H1 (cell line): ENCODE results near the gene KRTAP12-2. TPM values are rescaled to one million over a fixed set of nuclear protein-coding genes. Genes with fewer than 3 reads are reported as not detected.

ENCODE experiments used
- CTCF ChIA-PET: fragments of 300-600 bp; sonication (Branson Sonifier 250); formaldehyde crosslinking; loops from one replicate; lab custom pipeline; 2021; ENCODE audit not compliant: partially characterized antibody; lab: Charles Lee
- POLR2A ChIA-PET: fragments of 300-600 bp; sonication (Branson Sonifier 250); formaldehyde crosslinking; loops from one replicate; lab custom pipeline; 2021; ENCODE audit warnings: inconsistent platforms; ENCODE audit not compliant: partially characterized antibody; lab: Charles Lee
- DNase-seq, 2 experiments: peaks; one replicate each; pipeline versions ENCODE4 v3.0.0 to v3.0.0-alpha.2; 2010 to 2022; ENCODE audit warnings: low spot score in 2 of 2, low read depth in 1 of 2, mixed read lengths in 1 of 2
- FAIRE-seq: peaks from 2 replicates; lab custom pipeline; 2011; peaks lifted over from hg19 to GRCh38; lab: Jason Lieb, UNC
- H2AFZ ChIP-seq: 2 replicates; pipeline ENCODE4 v1.8.1; 2012; ENCODE audit warnings: low read length, inconsistent platforms
- H2AK5ac ChIP-seq: 2 replicates; pipeline ENCODE4 v1.6.1; 2013; ENCODE audit warnings: low read depth, low read length
- H2BK120ac ChIP-seq: replicated peaks from 2 replicates; pipeline ENCODE3; 2013; ENCODE audit warnings: low read depth, low read length, inconsistent platforms
- H2BK12ac ChIP-seq: 2 replicates; pipeline ENCODE4 v1.6.1; 2013; ENCODE audit warnings: low read depth, low read length
- H2BK15ac ChIP-seq: 2 replicates; pipeline ENCODE4 v1.6.1; 2013; ENCODE audit warnings: low read length
- H2BK20ac ChIP-seq: 2 replicates; pipeline ENCODE4 v1.6.1; 2013; ENCODE audit warnings: low read length
- H2BK5ac ChIP-seq: 2 replicates; pipeline ENCODE4 v1.6.1; 2013; ENCODE audit warnings: low read depth, low read length
- H3K14ac ChIP-seq: 2 replicates; pipeline ENCODE4 v1.6.1; 2013; ENCODE audit warnings: inconsistent platforms; ENCODE audit not compliant: insufficient read length
- H3K18ac ChIP-seq: 2 replicates; pipeline ENCODE4 v1.6.1; 2013; ENCODE audit warnings: low read length; ENCODE audit errors: extremely low read depth
- H3K23ac ChIP-seq: 2 replicates; pipeline ENCODE4 v1.6.1; 2013; ENCODE audit warnings: inconsistent platforms; ENCODE audit not compliant: insufficient read length
- H3K23me2 ChIP-seq: 2 replicates; pipeline ENCODE4 v1.6.1; 2013; ENCODE audit warnings: low read depth, low read length
- H3K27ac ChIP-seq: 2 replicates; pipeline ENCODE4 v1.6.1; 2011; ENCODE audit warnings: low read depth, low read length, inconsistent platforms
- H3K27me3 ChIP-seq, 4 experiments: replicated peaks in 1 of 4; 1 replicate in 1 of 4; 2 replicates in 3 of 4; pipeline versions ENCODE4 v1.6.1 to v1.8.1; 2011 to 2013; ENCODE audit warnings: low read length in 3 of 4, mild to moderate bottlenecking in 3 of 4, inconsistent platforms in 2 of 4, mixed read lengths in 2 of 4, moderate library complexity in 1 of 4; ENCODE audit not compliant: control insufficient read depth in 3 of 4, insufficient read depth in 3 of 4; ENCODE audit errors: extremely low read depth in 1 of 4
- H3K36me3 ChIP-seq, 4 experiments: 2 replicates each; pipeline versions ENCODE4 v1.6.1 to v1.8.1; 2011 to 2013; ENCODE audit warnings: mild to moderate bottlenecking in 4 of 4, low read length in 3 of 4, moderate library complexity in 2 of 4, control low read depth in 1 of 4, inconsistent platforms in 1 of 4; ENCODE audit not compliant: insufficient read depth in 4 of 4, control insufficient read depth in 2 of 4
- H3K4ac ChIP-seq: replicated peaks from 2 replicates; pipeline ENCODE3; 2013; ENCODE audit warnings: low read length, low read depth, mixed read lengths, inconsistent platforms; ENCODE audit not compliant: insufficient read length
- H3K4me1 ChIP-seq, 4 experiments: replicated peaks in 1 of 4; 1 replicate in 1 of 4; 2 replicates in 3 of 4; pipeline versions ENCODE4 v1.6.1 to v1.8.1; 2011 to 2013; ENCODE audit warnings: low read length in 3 of 4, inconsistent platforms in 2 of 4, mixed read lengths in 1 of 4; ENCODE audit not compliant: insufficient read depth in 4 of 4, control insufficient read depth in 3 of 4
- H3K4me2 ChIP-seq, 2 experiments: 2 replicates each; pipeline versions ENCODE4 v1.6.1 to v1.8.1; 2011 to 2013; ENCODE audit warnings: low read depth in 2 of 2, low read length in 2 of 2, control low read depth in 1 of 2, inconsistent platforms in 1 of 2, mild to moderate bottlenecking in 1 of 2; ENCODE audit not compliant: insufficient read depth in 1 of 2
- H3K4me3 ChIP-seq, 4 experiments: fragments of 200-600, 300-600 bp in 1 of 4; sonication (generic), shearing (Covaris generic), sonication (Bioruptor Twin) in 1 of 4; 2 replicates each; pipeline versions ENCODE4 v1.5.1 to v1.8.1; 2011 to 2016; ENCODE audit warnings: low read length in 4 of 4, low read depth in 3 of 4, control low read depth in 2 of 4, inconsistent platforms in 2 of 4, mild to moderate bottlenecking in 2 of 4, mixed read lengths in 1 of 4, moderate library complexity in 1 of 4; ENCODE audit not compliant: insufficient read depth in 2 of 4; ENCODE audit errors: extremely low read depth in 1 of 4
- H3K56ac ChIP-seq: replicated peaks from 2 replicates; pipeline ENCODE3; 2013; ENCODE audit warnings: low read depth, mild to moderate bottlenecking, mixed read lengths, low read length, inconsistent platforms; ENCODE audit not compliant: insufficient read length
- H3K79me1 ChIP-seq: 2 replicates; pipeline ENCODE4 v1.6.1; 2013; ENCODE audit warnings: low read depth, low read length, control low read depth
- H3K79me2 ChIP-seq, 2 experiments: 2 replicates each; pipeline versions ENCODE4 v1.6.1 to v1.8.1; 2012 to 2013; ENCODE audit warnings: low read length in 2 of 2, mild to moderate bottlenecking in 2 of 2, inconsistent platforms in 1 of 2; ENCODE audit not compliant: insufficient read depth in 2 of 2, control insufficient read depth in 1 of 2
- H3K9ac ChIP-seq, 4 experiments: replicated peaks in 1 of 4; 1 replicate in 1 of 4; 2 replicates in 3 of 4; pipeline versions ENCODE4 v1.6.1 to v1.8.1; 2011 to 2013; ENCODE audit warnings: low read depth in 3 of 4, low read length in 3 of 4, control low read depth in 2 of 4, mild to moderate bottlenecking in 2 of 4, moderate library complexity in 2 of 4, inconsistent platforms in 1 of 4; ENCODE audit errors: extremely low read depth in 1 of 4
- H3K9me3 ChIP-seq, 2 experiments: 2 replicates each; pipeline versions ENCODE4 v1.6.1 to v1.8.1; 2012 to 2013; ENCODE audit warnings: mild to moderate bottlenecking in 2 of 2, moderate library complexity in 2 of 2, control low read depth in 1 of 2, inconsistent platforms in 1 of 2, low read depth in 1 of 2, low read length in 1 of 2, mixed read lengths in 1 of 2; ENCODE audit not compliant: insufficient read depth in 2 of 2
- H4K20me1 ChIP-seq, 2 experiments: replicated peaks in 1 of 2; 2 replicates each; pipeline versions ENCODE3 to v1.8.1; 2011 to 2013; ENCODE audit warnings: inconsistent platforms in 2 of 2, low read length in 2 of 2, mild to moderate bottlenecking in 1 of 2; ENCODE audit not compliant: insufficient read depth in 2 of 2, control insufficient read depth in 1 of 2
- H4K5ac ChIP-seq: 2 replicates; pipeline ENCODE4 v1.6.1; 2013; ENCODE audit warnings: low read length, low read depth, mixed read lengths, inconsistent platforms; ENCODE audit not compliant: insufficient read length
- H4K8ac ChIP-seq: 2 replicates; pipeline ENCODE4 v1.8.0; 2013; ENCODE audit warnings: mild to moderate bottlenecking, moderate library complexity, low read length, inconsistent platforms; ENCODE audit not compliant: insufficient read depth; ENCODE audit errors: extremely low read depth
- H4K91ac ChIP-seq: replicated peaks from 2 replicates; pipeline ENCODE3; 2013; ENCODE audit warnings: low read length, mixed read lengths, inconsistent platforms; ENCODE audit not compliant: insufficient read length
- ASH2L ChIP-seq: fragments of 200-600, 300-600 bp; sonication (generic); IDR thresholded peaks from one replicate; pipeline ENCODE4 v1.7.1; 2017; ENCODE audit warnings: low read length
- BRCA1 ChIP-seq: IDR thresholded peaks from 2 replicates; pipeline ENCODE4 v1.6.1; 2012; ENCODE audit warnings: low read depth, low read length, improper control_type of control experiment
- CBX5 ChIP-seq: fragments of 300-800, 300-1000 bp; sonication (generic); IDR thresholded peaks from 2 replicates; pipeline ENCODE4 v1.7.1; 2016; ENCODE audit warnings: antibody characterized with exemption, low read length, low read depth
- CREB1 ChIP-seq: IDR thresholded peaks from 2 replicates; pipeline ENCODE4 v1.6.1; 2012; ENCODE audit warnings: inconsistent platforms
- EGR1 ChIP-seq: IDR thresholded peaks from 2 replicates; pipeline ENCODE4 v1.6.1; 2011; ENCODE audit warnings: low read depth, low read length, borderline replicate concordance
- HDAC2 ChIP-seq, 2 experiments: fragments of 300-600 bp in 1 of 2; sonication (generic) in 1 of 2; IDR thresholded peaks; 2 replicates each; pipeline ENCODE4 v1.6.1; 2011 to 2012; ENCODE audit warnings: low read depth in 2 of 2, low read length in 2 of 2, mild to moderate bottlenecking in 2 of 2, moderate library complexity in 2 of 2, borderline replicate concordance in 1 of 2, inconsistent platforms in 1 of 2
- HDAC6 ChIP-seq: IDR thresholded peaks from one replicate; pipeline ENCODE4 v1.7.1; 2012; ENCODE audit warnings: low read depth, mild to moderate bottlenecking, inconsistent platforms, low read length, moderate library complexity
- KDM4A ChIP-seq: IDR thresholded peaks from one replicate; pipeline ENCODE4 v1.7.1; 2012; ENCODE audit warnings: low read depth, mild to moderate bottlenecking, moderate library complexity, low read length, inconsistent platforms; ENCODE audit not compliant: severe bottlenecking
- RBBP5 ChIP-seq: IDR thresholded peaks from 2 replicates; pipeline ENCODE4 v1.7.1; 2012; ENCODE audit warnings: low read depth, mild to moderate bottlenecking, inconsistent platforms, low read length, moderate library complexity, borderline replicate concordance
- SAP30 ChIP-seq: fragments of 300-600 bp; sonication (generic); IDR thresholded peaks from 2 replicates; pipeline ENCODE4 v1.7.1; 2012; ENCODE audit warnings: low read length, moderate library complexity, mild to moderate bottlenecking, inconsistent platforms; ENCODE audit not compliant: insufficient read depth, insufficient replicate concordance
- SIX5 ChIP-seq: IDR thresholded peaks from 2 replicates; pipeline ENCODE4 v1.6.1; 2011; ENCODE audit warnings: mild to moderate bottlenecking, low read depth, low read length
- SUZ12 ChIP-seq: fragments of 200-600 bp; sonication (generic); IDR thresholded peaks from 2 replicates; pipeline ENCODE4 v1.6.1; 2012; ENCODE audit warnings: mild to moderate bottlenecking, inconsistent platforms, low read length, moderate library complexity, mixed read lengths
- TEAD4 ChIP-seq: IDR thresholded peaks from 2 replicates; pipeline ENCODE4 v1.6.1; 2012; ENCODE audit warnings: low read depth, low read length, inconsistent platforms, mixed read lengths
- YY1 ChIP-seq: IDR thresholded peaks from 2 replicates; pipeline ENCODE4 v1.6.1; 2011; ENCODE audit warnings: low read depth, mild to moderate bottlenecking, low read length
- ZNF274 ChIP-seq: IDR thresholded peaks from 2 replicates; pipeline ENCODE4 v1.7.0; 2012; ENCODE audit warnings: low read length, borderline replicate concordance; ENCODE audit errors: extremely low read depth
- WGBS, 2 experiments: shearing (Covaris generic) in 1 of 2; methylation state at CpG; one replicate each; pipeline versions ENCODE4 v1.1.6 to v1.1.7; 2013 to 2015; ENCODE audit warnings: low lambda C conversion rate in 2 of 2, mixed read lengths in 2 of 2, inconsistent platforms in 1 of 2, low coverage in 1 of 2, missing lambda C conversion rate in 1 of 2; ENCODE audit not compliant: insufficient replicate concordance in 2 of 2, insufficient coverage in 1 of 2, insufficient read length in 1 of 2; ENCODE audit errors: extremely low coverage in 1 of 2, missing lambda C conversion rate in 1 of 2; 5-methylcytosine and 5-hydroxymethylcytosine counted together
- polyA plus RNA-seq, 7 experiments: library from polyadenylated mRNA; depleted of rRNA in 3 of 7; stranded (reverse) in 5 of 7; unstranded in 2 of 7; fragments of >200 nt in 5 of 7; fragments of 200-250 nt in 2 of 7; gene quantifications; 1 replicate in 5 of 7; 2 replicates in 1 of 7; 4 replicates in 1 of 7; pipeline versions ENCODE4 v1.2.1 to v1.2.3, GENCODE V29; 2011 to 2013; ENCODE audit warnings: missing spikeins in 2 of 7, mixed read lengths in 2 of 7
- total RNA-seq: library from RNA; stranded (reverse); fragmentation: NEBNext Ultra II Directional; extraction: Animal tissue kit (Norgen Biotek cat#: 25700); gene quantifications from 2 replicates; pipeline ENCODE4 v1.2.1, GENCODE V29; 2021

Gene KRTAP12-2
- total and polyA plus RNA-seq, 2 of the 8 experiments (the other 6 are each of a cell fraction or from before 2014, with no cell fraction given): 0.50 TPM; not detected in 1

- H3K36me3 ChIP-seq: no peaks in the 10 kb centered on the region
- H2BK5ac ChIP-seq: no peak overlapping the region
- H2AFZ ChIP-seq: no peak overlapping the region
- no peak overlapping the region for H2AK5ac ChIP-seq
- no peak overlapping the region for H3K9ac ChIP-seq
- FAIRE-seq (no peak), DNase-seq (no peak)
- no peak overlapping the region for H4K8ac ChIP-seq
- no peak overlapping the region for H2BK20ac ChIP-seq
- H2BK12ac ChIP-seq: no peak overlapping the region
- H3K4me1 ChIP-seq: peaks cover 3 to 14% (median 7%) of the 10 kb centered on the region in 4 experiments
- no peak overlapping the region for H3K18ac ChIP-seq
- H4K91ac ChIP-seq: no peak overlapping the region
- H3K23ac ChIP-seq: no peak overlapping the region
- H3K27ac ChIP-seq: no peak overlapping the region
- ChIA-PET POLR2A (interaction anchor here (1.2 to 1.5 kb wide), 2 partner anchors 9 to 15 kb away, joined by 3 to 5 read pairs; no protein-coding TSS in a partner anchor), CTCF (interaction anchor here (0.7 to 1.3 kb wide), 3 partner anchors 61 to 115 kb away, joined by 3 read pairs; no protein-coding TSS in a partner anchor)
- H3K14ac ChIP-seq: no peak overlapping the region
- H4K5ac ChIP-seq: no peak overlapping the region
- peaks cover 3% of the 10 kb centered on the region; the same call in 1 of the 2 replicates for H3K79me1 ChIP-seq
- H3K56ac ChIP-seq: no peak overlapping the region
- H3K23me2 ChIP-seq: no peaks in the 10 kb centered on the region
- H2BK15ac ChIP-seq: no peak overlapping the region
- H3K9me3 ChIP-seq: peaks cover 0 to 4% of the 10 kb centered on the region in 2 experiments; a peak in 1 of 4 replicates
- no peak overlapping the region for H3K4me3 ChIP-seq
- no peak overlapping the region for H3K4ac ChIP-seq
- no peaks in the 10 kb centered on the region for H3K27me3 ChIP-seq
- 98% methylated on average over 2 of the region's 2 CpGs; no CpG with 5 or more reads in 1 of the 2 experiments for WGBS, 2 experiments
- H4K20me1 ChIP-seq: no peaks in the 10 kb centered on the region
- H3K4me2 ChIP-seq: no peak overlapping the region
- no peaks in the 10 kb centered on the region for H3K79me2 ChIP-seq
- no peak overlapping the region for H2BK120ac ChIP-seq
- TF ChIP-seq TEAD4 (no peak), CREB1 (no peak), SAP30 (no peak), CBX5 (no peak), ASH2L (no peak), KDM4A (no peak), EGR1 (no peak), SIX5 (no peak), HDAC6 (no peak), SUZ12 (no peak), ZNF274 (no peak), BRCA1 (no peak), HDAC2 (IDR thresholded peaks at IDR 0.05; ENCODE audit: borderline replicate concordance in 1 of 2, low read depth in 2 of 2, low read length in 2 of 2) (no peak), RBBP5 (no peak), YY1 (no peak)
Observed at GRCh38 chr21:44691686-44692085, 25.0 kb upstream of the KRTAP12-2 start.
